Measurements from ENCODE around the gene TBC1D22A.

The TBC1D22A gene

GRCh38 chr22:47219789-47220188 is 457.3 kb downstream of the TBC1D22A start:
- TF ChIP-seq CTCF (IDR thresholded peaks at IDR 0.05; ENCODE audit: low read depth, low read length): no peak
- H3K4me3 ChIP-seq (ENCODE audit: low read depth, low read length): no peak overlapping the region

GRCh38 chr22:47220752-47221151 is 458.3 kb downstream of the TBC1D22A start:
- no peak overlapping the region for H3K4me3 ChIP-seq (ENCODE audit: low read depth, low read length)
- no peak for TF ChIP-seq CTCF (IDR thresholded peaks at IDR 0.05; ENCODE audit: low read depth, low read length)

GRCh38 chr22:47221840-47222615 is 459.6 kb downstream of the TBC1D22A start:
- H3K4me3 ChIP-seq (ENCODE audit: low read depth, low read length): no peak overlapping the region
- TF ChIP-seq CTCF (IDR thresholded peaks at IDR 0.05; ENCODE audit: low read depth, low read length): no peak

Measured in WI38 (cell line).